HepG2 (cell line): ENCODE results near the gene TCAP. TPM values are rescaled to one million over a fixed set of nuclear protein-coding genes. Genes with fewer than 3 reads are reported as not detected.

Source experiments
- ATAC-seq: fragments of 200-7000 bp; cut with Tn5 transposase; 3 replicates; pipeline ENCODE4 v1.9.1; 2020; ENCODE audit warnings: mild to moderate bottlenecking, moderate library complexity
- BruUV-seq: library from RNA; stranded (reverse); fragments of 400-500 nt; replicated peaks from 2 replicates; lab custom pipeline; 2021; lab: Mats Ljungman, UMichigan
- CTCF ChIA-PET: fragments of 300-600 bp; formaldehyde crosslinking; extraction: SDS; loops from one replicate; lab custom pipeline; 2021; ENCODE audit warnings: low total read pairs, inconsistent platforms, low intra/inter-chr PET ratio; lab: Yijun Ruan, JAX
- POLR2A ChIA-PET: fragments of 350-600 bp; sonication (Branson Sonifier 250); formaldehyde crosslinking; loops from one replicate; lab custom pipeline; 2020; ENCODE audit warnings: antibody characterized with exemption, inconsistent platforms; lab: Yijun Ruan, JAX
- DNase-seq: peaks from one replicate; pipeline ENCODE4 v3.0.0-alpha.2; 2015; ENCODE audit warnings: low spot score
- FAIRE-seq: peaks from 3 replicates; lab custom pipeline; 2011; peaks lifted over from hg19 to GRCh38; lab: Jason Lieb, UNC
- H2AFZ ChIP-seq: one replicate; pipeline ENCODE4 v1.6.1; 2011; ENCODE audit warnings: low read length, inconsistent platforms
- H3K27ac ChIP-seq: fragments of 300-600 bp; 3 replicates; pipeline ENCODE4 v1.8.0; 2011; ENCODE audit warnings: mixed run types, mild to moderate bottlenecking, mixed read lengths, low read length, inconsistent platforms; ENCODE audit not compliant: insufficient read depth; ENCODE audit errors: extremely low read length
- H3K27me3 ChIP-seq, 2 experiments: fragments of 200-600 bp in 1 of 2; 2 replicates in 1 of 2; 3 replicates in 1 of 2; pipeline versions ENCODE4 v1.6.0 to v1.8.0; 2011; ENCODE audit warnings: low read length in 2 of 2, mild to moderate bottlenecking in 2 of 2, moderate library complexity in 2 of 2, inconsistent platforms in 1 of 2; ENCODE audit not compliant: insufficient read depth in 2 of 2, control insufficient read depth in 1 of 2
- H3K36me3 ChIP-seq, 2 experiments: fragments of 200-600 bp in 1 of 2; replicated peaks in 1 of 2; 2 replicates in 1 of 2; 3 replicates in 1 of 2; pipeline versions ENCODE4 v1.5.1 to v1.8.0; 2011; ENCODE audit warnings: low read length in 2 of 2, inconsistent platforms in 1 of 2; ENCODE audit not compliant: insufficient read depth in 2 of 2, control insufficient read depth in 1 of 2
- H3K4me1 ChIP-seq: 2 replicates; pipeline ENCODE4 v1.5.1; 2012; ENCODE audit warnings: low read length, inconsistent platforms; ENCODE audit not compliant: insufficient read depth
- H3K4me2 ChIP-seq: 2 replicates; pipeline ENCODE4 v1.6.0; 2011; ENCODE audit warnings: low read depth, low read length, inconsistent platforms
- H3K4me3 ChIP-seq, 3 experiments: fragments of 200-600 bp in 1 of 3; sonication (generic), shearing (Covaris generic) in 1 of 3; replicated peaks in 1 of 3; 2 replicates each; pipeline ENCODE4 v1.5.1; 2011 to 2016; ENCODE audit warnings: low read length in 3 of 3, inconsistent platforms in 2 of 3, low read depth in 2 of 3, mild to moderate bottlenecking in 2 of 3, control low read depth in 1 of 3, mixed read lengths in 1 of 3; ENCODE audit not compliant: insufficient read depth in 1 of 3
- H3K79me2 ChIP-seq: one replicate; pipeline ENCODE4 v1.6.1; 2011; ENCODE audit warnings: low read length, inconsistent platforms; ENCODE audit not compliant: insufficient read depth
- H3K9ac ChIP-seq: 2 replicates; pipeline ENCODE4 v1.6.0; 2011; ENCODE audit warnings: mild to moderate bottlenecking, low read depth, low read length, inconsistent platforms; ENCODE audit not compliant: insufficient read depth
- H3K9me3 ChIP-seq: 2 replicates; pipeline ENCODE4 v1.5.1; 2012; ENCODE audit warnings: mild to moderate bottlenecking, low read length
- H4K20me1 ChIP-seq: 2 replicates; pipeline ENCODE4 v1.6.0; 2011; ENCODE audit warnings: inconsistent platforms, mild to moderate bottlenecking, low read length, moderate library complexity; ENCODE audit not compliant: insufficient read depth
- CHCHD3 ChIP-seq: sonication (generic); formaldehyde crosslinking; IDR thresholded peaks from 2 replicates; pipeline ENCODE4 v1.8.0; 2022; ENCODE audit warnings: mild to moderate bottlenecking, missing genetic modification reagents, moderate library complexity
- E2F2 ChIP-seq: sonication (generic); formaldehyde crosslinking; IDR thresholded peaks from 2 replicates; pipeline ENCODE4 v1.4.0; 2020; ENCODE audit warnings: missing genetic modification reagents, borderline replicate concordance
- EZH2 ChIP-seq: conservative IDR thresholded peaks from 2 replicates; pipeline ENCODE4 v1.6.1; 2012; ENCODE audit warnings: mild to moderate bottlenecking, low read depth, low read length, moderate library complexity
- FOXA1 ChIP-seq, 2 experiments: fragments of 450-650 bp in 1 of 2; sonication (generic) in 1 of 2; formaldehyde crosslinking in 1 of 2; IDR thresholded peaks; 2 replicates each; pipeline versions ENCODE4 v1.4.0 to v1.6.1; 2016 to 2020; ENCODE audit warnings: missing genetic modification reagents in 1 of 2
- MAX ChIP-seq: IDR thresholded peaks from 2 replicates; pipeline ENCODE4 v1.6.1; 2012; ENCODE audit warnings: inconsistent platforms
- NFKB2 ChIP-seq: sonication (generic); formaldehyde crosslinking; IDR thresholded peaks from 2 replicates; pipeline ENCODE4 v1.4.0; 2020; ENCODE audit warnings: missing genetic modification reagents, borderline replicate concordance
- ZNF333 ChIP-seq: sonication (generic); formaldehyde crosslinking; IDR thresholded peaks from 2 replicates; pipeline ENCODE4 v1.4.0; 2020; ENCODE audit warnings: mild to moderate bottlenecking, missing genetic modification reagents, borderline replicate concordance
- ZNF687 ChIP-seq: sonication (generic); formaldehyde crosslinking; IDR thresholded peaks from 2 replicates; pipeline ENCODE4 v1.5.1; 2020; ENCODE audit warnings: mild to moderate bottlenecking, missing genetic modification reagents, moderate library complexity
- WGBS: methylation state at CpG from one replicate; pipeline ENCODE4 v1.1.6; 2017; ENCODE audit warnings: low lambda C conversion rate; 5-methylcytosine and 5-hydroxymethylcytosine counted together
- in situ Hi-C: cut with HindIII; loops from 2 replicates; pipeline ENCODE4 v1.10.0; 2017; ENCODE audit warnings: low pct_unique_long_range_greater_than_20kb; ENCODE audit not compliant: extremely low pct_ligation_motif_present
- intact Hi-C: fragments of 100-400 bp; cut with micrococcal nuclease; formaldehyde crosslinking; loops from one replicate; pipeline ENCODE4 v1.10.0; 2022; ENCODE audit not compliant: unreplicated experiment
- polyA plus RNA-seq, 8 experiments: library from polyadenylated mRNA; depleted of rRNA in 3 of 8; stranded (reverse) in 7 of 8; unstranded in 1 of 8; fragments of >200 nt; fragmentation: Illumina TruSeq in 4 of 8; extraction: Trizol in 4 of 8; gene quantifications; 2 replicates each; pipeline versions ENCODE4 v1.2.1 to v1.2.3, GENCODE V29; 2011 to 2016; ENCODE audit warnings: low read depth in 4 of 8, missing spikeins in 1 of 8, mixed read lengths in 1 of 8; ENCODE audit not compliant: insufficient read depth in 1 of 8
- total RNA-seq, 5 experiments: library from RNA; depleted of rRNA; stranded (reverse); fragments of >200 nt; fragmentation: Illumina TruSeq; extraction: Trizol; gene quantifications; 2 replicates each; pipeline ENCODE4 v1.2.3, GENCODE V29; 2016; ENCODE audit warnings: low read depth in 1 of 5

TCAP gene
- total and polyA plus RNA-seq, 2 of the 13 experiments (the other 11 are each of a cell fraction or from before 2014, with no cell fraction given), result 0.24 to 0.65 TPM

GRCh38 chr17:39627047-39627711 is 38.0 kb upstream of the TCAP start:
- 0% methylated on average over 12 of the region's 72 CpGs for WGBS
- TF ChIP-seq CHCHD3 (0 out of 2 replicates have a peak, but pooled peaks have one; percentile 42), FOXA1 (IDR thresholded peaks at IDR 0.05) (no peak), FOXA1 (CRISPR knock-in tag; IDR thresholded peaks at IDR 0.05) (no peak), EZH2 (peak; percentile 25), ZNF333 (CRISPR knock-in tag) (0 out of 2 replicates have a peak, but pooled peaks have one; percentile 15), ZNF687 (CRISPR knock-in tag) (peak; percentile 37; the same call in 1 of the 2 replicates), NFKB2 (CRISPR knock-in tag) (peak; percentile 30; the same call in 1 of the 2 replicates), E2F2 (no peak), MAX (0 out of 2 replicates have a peak, but pooled peaks have one; percentile 9)
- Histone ChIP-seq H3K79me2 (no peaks in the 10 kb centered on the region), H4K20me1 (no peaks in the 10 kb centered on the region), H3K9me3 (no peaks in the 10 kb centered on the region), H3K36me3 (no peaks in the 10 kb centered on the region), H3K4me1 (peaks cover 78% of the 10 kb centered on the region), H2AFZ (no peak overlapping the region), H3K27me3 (peaks cover 17 to 73% of the 10 kb centered on the region in 2 experiments; a peak in 4 of 5 replicates), H3K4me2 (peak overlapping the region; percentile 54), H3K4me3 (peak overlapping the region in 1 of 3 experiments; percentile 63; a peak in 1 of 6 replicates), H3K9ac (no peak overlapping the region), H3K27ac (no peak overlapping the region)
- BruUV-seq, result no TSS peak
- ChIA-PET POLR2A (interaction anchor here (2.5 to 3.2 kb wide), 2 partner anchors 103 to 112 kb away, joined by 6 to 10 read pairs; partner anchors contain the start of gene MIEN1), CTCF (no interaction called here)
- ATAC-seq, result peak; percentile 2; the same call in 2 of the 3 replicates
- in situ Hi-C loops, result no loop called here
- no peak for FAIRE-seq
- DNase-seq, result no peak
- intact Hi-C loops, result no loop called here
